ENCODE data around the gene TCF12.

GRCh38 chr15:57090496-57090859 is 172.0 kb downstream of the TCF12 start:
- TF ChIP-seq CTCF (IDR thresholded peaks at IDR 0.05): no peak
- no peak for TF ChIP-seq EZH2 (IDR thresholded peaks at IDR 0.05)
- no peak for TF ChIP-seq EZH2phosphoT487 (IDR thresholded peaks at IDR 0.05)
